ENCODE data around the gene ZER1. TPM values are rescaled to one million over a fixed set of nuclear protein-coding genes. Genes with fewer than 3 reads are reported as not detected.

The ZER1 gene
- total RNA-seq (2021; fragmentation: NEBNext Ultra II Directional; extraction: Animal tissue kit (Norgen Biotek cat#: 25700)) (20.5 and 22.6 TPM in 2 replicates), polyA plus RNA-seq (2011; rRNA removed) (26.6 and 55.8 TPM in 2 replicates), polyA minus RNA-seq (2011; rRNA and poly(A)+ RNA removed) (25.9 and 30.5 TPM in 2 replicates)
- 24.8 TPM for polyA plus RNA-seq (2011; cell fraction: cytosol; rRNA removed)
- 43.9 TPM for polyA plus RNA-seq (2011; cell fraction: nucleus; rRNA removed)
- polyA plus RNA-seq (2012, experiment 1 of 2) = 12.0 to 19.7 TPM (median 18.3 TPM) in 4 replicates
- 17.9 TPM for polyA plus RNA-seq (2012, experiment 2 of 2)
- 12.2 TPM for polyA plus RNA-seq (2013, experiment 1 of 2)
- 11.3 TPM for polyA plus RNA-seq (2013, experiment 2 of 2)
- 24.1 TPM for polyA minus RNA-seq (2011; cell fraction: cytosol; rRNA and poly(A)+ RNA removed)
- polyA minus RNA-seq (2011; cell fraction: nucleus; rRNA and poly(A)+ RNA removed) = 20.3 TPM
- long read RNA-seq, experiment 1, full-length matches to known transcripts = 5 of 33 reads
- long read RNA-seq, experiment 1, partial matches to known transcripts = 21 of 33 reads
- long read RNA-seq, experiment 1, other reads (novel, unspliced or antisense) = 7 of 33 reads
- long read RNA-seq, experiment 2, partial matches to known transcripts = 1 of 2 reads
- long read RNA-seq, experiment 2, other reads (novel, unspliced or antisense) = 1 of 2 reads

DNA sequence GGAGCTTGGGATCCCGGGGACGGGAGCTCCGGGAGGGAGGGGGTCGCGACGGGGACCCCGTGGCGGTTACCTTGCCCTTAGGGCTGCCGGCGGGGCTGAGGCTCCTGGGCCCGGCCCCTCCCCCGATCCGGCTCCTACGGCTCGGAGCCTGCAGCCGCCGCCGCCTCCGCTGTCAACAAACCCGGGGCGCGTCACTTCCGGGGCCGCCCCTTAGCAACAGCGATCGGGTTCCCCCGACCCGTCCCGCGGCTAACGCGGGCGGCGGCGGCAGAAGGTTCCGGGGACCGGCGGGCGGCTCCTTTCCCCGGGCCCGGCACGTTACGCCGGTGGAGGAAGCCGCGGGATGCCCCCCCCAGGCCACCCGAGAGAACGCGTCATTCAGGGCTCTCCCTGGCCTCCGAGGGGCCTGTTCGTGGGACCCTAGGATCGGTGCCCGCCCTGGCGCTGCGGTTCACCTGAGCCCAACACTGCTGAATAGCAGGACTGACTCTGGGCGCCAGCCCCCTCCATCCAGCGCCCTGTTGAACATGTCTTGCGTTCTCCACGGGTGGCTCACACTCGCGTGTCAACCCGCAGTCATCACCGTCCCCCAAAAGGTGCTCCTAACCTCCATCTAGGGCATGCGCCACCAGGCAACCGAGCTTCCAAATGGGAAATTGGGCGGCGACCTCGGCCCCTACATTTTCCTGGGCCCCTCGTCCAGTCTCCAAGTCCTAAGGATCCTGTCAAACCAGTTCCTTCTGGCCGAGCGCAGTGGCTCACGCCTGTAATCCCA lies at the start of gene ZER1:
TSS of gene ZER1 (minus strand) at position 183 of the 775 bp plus-strand sequence. CDS start 16,362 bp downstream, outside the sequence.
- Histone ChIP-seq H4K20me1 (replicated peaks in 1 of 2; ENCODE audit: control insufficient read depth in 1 of 2, insufficient read depth in 2 of 2, low read length in 2 of 2) (peaks cover 0 to 3% of the 10 kb centered on the region in 2 experiments), H2BK5ac (ENCODE audit: low read depth, low read length) (peak within 1 kb of the TSS; percentile 92), H3K36me3 (ENCODE audit: control insufficient read depth in 2 of 4, insufficient read depth in 4 of 4, low read length in 3 of 4) (no peaks in the 10 kb centered on the region; a peak in 1 of 8 replicates), H3K14ac (ENCODE audit: insufficient read length) (no peak within 1 kb of the TSS), H2BK15ac (ENCODE audit: low read length) (no peak within 1 kb of the TSS), H3K56ac (replicated peaks; ENCODE audit: insufficient read length, low read depth, low read length) (peak within 1 kb of the TSS; percentile 19), H3K9ac (replicated peaks in 1 of 4; ENCODE audit: extremely low read depth in 1 of 4, low read depth in 3 of 4, low read length in 3 of 4) (peak within 1 kb of the TSS; percentile 86 to 95 (median 88)), H2AFZ (ENCODE audit: low read length) (peak within 1 kb of the TSS; percentile 96), H2BK12ac (ENCODE audit: low read depth, low read length) (peak within 1 kb of the TSS; percentile 90), H3K27me3 (replicated peaks in 1 of 4; ENCODE audit: control insufficient read depth in 3 of 4, extremely low read depth in 1 of 4, insufficient read depth in 3 of 4, low read length in 3 of 4) (no peaks in the 10 kb centered on the region), H2AK5ac (ENCODE audit: low read depth, low read length) (peak within 1 kb of the TSS; percentile 53; the same call in 1 of the 2 replicates), H3K9me3 (ENCODE audit: insufficient read depth in 2 of 2, low read depth in 1 of 2, low read length in 1 of 2) (no peaks in the 10 kb centered on the region), H4K8ac (ENCODE audit: extremely low read depth, insufficient read depth, low read length) (peak within 1 kb of the TSS; percentile 93; the same call in 1 of the 2 replicates), H3K27ac (ENCODE audit: low read depth, low read length) (peak within 1 kb of the TSS; percentile 85), H3K79me1 (ENCODE audit: low read depth, low read length) (peaks cover 3% of the 10 kb centered on the region; the same call in 1 of the 2 replicates), H2BK120ac (replicated peaks; ENCODE audit: low read depth, low read length) (no peak within 1 kb of the TSS), H3K4me2 (ENCODE audit: insufficient read depth in 1 of 2, low read depth in 2 of 2, low read length in 2 of 2) (peak within 1 kb of the TSS; percentile 85 to 98), H3K23ac (ENCODE audit: insufficient read length) (no peak within 1 kb of the TSS), H3K4me3 (ENCODE audit: extremely low read depth in 1 of 4, insufficient read depth in 2 of 4, low read depth in 3 of 4, low read length in 4 of 4) (peak within 1 kb of the TSS; percentile 75 to 97 (median 90)), H3K79me2 (ENCODE audit: control insufficient read depth in 1 of 2, insufficient read depth in 2 of 2, low read length in 2 of 2) (peaks cover 0 to 12% of the 10 kb centered on the region in 2 experiments; a peak in 2 of 4 replicates), H4K5ac (ENCODE audit: insufficient read length, low read depth, low read length) (peak within 1 kb of the TSS; percentile 81), H4K91ac (replicated peaks; ENCODE audit: insufficient read length, low read length) (no peak within 1 kb of the TSS), H3K4me1 (replicated peaks in 1 of 4; ENCODE audit: control insufficient read depth in 3 of 4, insufficient read depth in 4 of 4, low read length in 3 of 4) (peaks cover 0 to 3% (median 1%) of the 10 kb centered on the region in 4 experiments; a peak in 3 of 7 replicates), H2BK20ac (ENCODE audit: low read length) (peak within 1 kb of the TSS; percentile 90; the same call in 1 of the 2 replicates), H3K18ac (ENCODE audit: extremely low read depth, low read length) (peak within 1 kb of the TSS; percentile 60), H3K4ac (replicated peaks; ENCODE audit: insufficient read length, low read depth, low read length) (peak within 1 kb of the TSS; percentile 85), H3K23me2 (ENCODE audit: low read depth, low read length) (peaks cover 12% of the 10 kb centered on the region; the same call in 1 of the 2 replicates)
- DNase-seq (ENCODE audit: low read depth in 1 of 2, low spot score in 2 of 2) = peak; percentile 53 to 97
- FAIRE-seq = no peak
- 5% methylated on average over 30 of the region's 72 CpGs; no CpG with 5 or more reads in 1 of the 2 experiments for whole genome bisulfite sequencing, 2 experiments (ENCODE audit: extremely low coverage in 1 of 2, insufficient coverage in 1 of 2, insufficient read length in 1 of 2, insufficient replicate concordance in 2 of 2, low coverage in 1 of 2, low lambda C conversion rate in 2 of 2, missing lambda C conversion rate in 1 of 2)
- ChIA-PET POLR2A (ENCODE audit: partially characterized antibody) (interaction anchor here (0.5 to 3.4 kb wide), 16 partner anchors 10 to 411 kb away, joined by 3 to 20 read pairs (median 4); partner anchors contain the start of genes ENDOG and ZDHHC12), CTCF (ENCODE audit: partially characterized antibody) (interaction anchor here (0.6 to 3.4 kb wide), 13 partner anchors 9 to 768 kb away, joined by 3 to 18 read pairs (median 4); partner anchors contain the start of genes ENDOG, SH3GLB2 and TBC1D13)
- TF ChIP-seq GABPA (IDR thresholded peaks at IDR 0.05; ENCODE audit: borderline replicate concordance, insufficient read depth, low read length) (peak; percentile 94), CHD1 (IDR thresholded peaks at IDR 0.05; ENCODE audit: low read depth, low read length) (no peak), RNF2 (IDR thresholded peaks at IDR 0.05; ENCODE audit: borderline replicate concordance, low read depth, low read length, missing control alignments, poor library complexity, severe bottlenecking) (no peak), EGR1 (IDR thresholded peaks at IDR 0.05; ENCODE audit: borderline replicate concordance, low read depth, low read length) (no peak), RBBP5 (IDR thresholded peaks at IDR 0.05; ENCODE audit: borderline replicate concordance, low read depth, low read length) (peak; percentile 85; the same call in 1 of the 2 replicates), CHD2 (IDR thresholded peaks at IDR 0.05; ENCODE audit: low read length) (no peak), SP2 (IDR thresholded peaks at IDR 0.05; ENCODE audit: low read length) (no peak), HDAC6 (IDR thresholded peaks at IDR 0.05; ENCODE audit: low read depth, low read length) (no peak)
